Subcutaneous abdominal adipose tissue (tissue), 5 donors: ENCODE measurements around the gene CLMP.
A peak's percentile ranks its signal among the peaks of the same experiment; 100 is the strongest.

ENCODE experiments used
- H3K27ac ChIP-seq: one replicate; pipeline ENCODE4 v1.7.0; 2013; ENCODE audit warnings: low read depth, mild to moderate bottlenecking, inconsistent platforms, low read length, moderate library complexity
- H3K27me3 ChIP-seq, 5 donors: one replicate each; pipeline ENCODE4 v1.7.0; 2013; ENCODE audit warnings: low read length in 5 of 5, inconsistent platforms in 1 of 5; ENCODE audit not compliant: control insufficient read depth in 5 of 5, insufficient read depth in 4 of 5
- H3K36me3 ChIP-seq, 5 donors: one replicate each; pipeline ENCODE4 v1.7.0; 2013; ENCODE audit warnings: low read length in 5 of 5; ENCODE audit not compliant: control insufficient read depth in 5 of 5, insufficient read depth in 5 of 5
- H3K4me1 ChIP-seq, 5 donors: one replicate each; pipeline ENCODE4 v1.7.0; 2013; ENCODE audit warnings: low read length in 5 of 5, mild to moderate bottlenecking in 3 of 5, moderate library complexity in 1 of 5; ENCODE audit not compliant: control insufficient read depth in 5 of 5, insufficient read depth in 5 of 5
- H3K4me3 ChIP-seq, 5 donors: one replicate each; pipeline ENCODE4 v1.7.0; 2013; ENCODE audit warnings: low read length in 5 of 5, low read depth in 1 of 5
- H3K9ac ChIP-seq, 5 donors: one replicate each; pipeline ENCODE4 v1.7.0; 2013; ENCODE audit warnings: low read length in 5 of 5, mild to moderate bottlenecking in 4 of 5, moderate library complexity in 3 of 5
- H3K9me3 ChIP-seq, 5 donors: one replicate each; pipeline ENCODE4 v1.7.0; 2013; ENCODE audit warnings: low read length in 5 of 5; ENCODE audit not compliant: control insufficient read depth in 5 of 5
- donor health status: healthy.
- donor health status: healthy.
- donor health status: healthy.
- donor health status: healthy.
- donor health status: healthy.

Gene CLMP

DNA sequence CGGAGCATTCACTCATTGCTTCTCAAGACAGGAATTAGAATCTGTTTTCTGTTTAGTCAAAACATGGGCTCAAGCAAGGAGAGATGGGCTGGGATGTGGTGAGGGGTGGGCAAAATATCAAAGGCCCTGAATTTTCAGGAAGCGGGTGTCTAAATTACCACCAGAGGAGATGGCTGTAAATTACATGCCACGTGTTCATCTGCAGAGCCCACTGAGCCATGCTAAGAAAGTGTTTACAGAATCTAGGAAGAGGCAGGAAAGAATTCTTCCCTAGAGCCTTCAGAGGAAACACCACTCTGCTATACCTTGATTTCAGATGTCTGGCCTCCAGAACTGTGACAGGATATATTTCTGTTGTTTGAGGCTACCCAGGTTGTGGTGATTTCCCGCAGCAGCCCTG is 46.1 kb downstream of the CLMP start:
- Histone ChIP-seq H3K9me3 (no peaks in the 10 kb centered on the region), H3K9ac (no peak overlapping the region), H3K27me3 (no peaks in the 10 kb centered on the region), H3K27ac (no peak overlapping the region), H3K4me3 (no peak overlapping the region), H3K4me1 (peaks cover 0 to 14% (median 8%) of the 10 kb centered on the region in 5 donors), H3K36me3 (peaks cover 0 to 6% (median 3%) of the 10 kb centered on the region in 5 donors)

DNA sequence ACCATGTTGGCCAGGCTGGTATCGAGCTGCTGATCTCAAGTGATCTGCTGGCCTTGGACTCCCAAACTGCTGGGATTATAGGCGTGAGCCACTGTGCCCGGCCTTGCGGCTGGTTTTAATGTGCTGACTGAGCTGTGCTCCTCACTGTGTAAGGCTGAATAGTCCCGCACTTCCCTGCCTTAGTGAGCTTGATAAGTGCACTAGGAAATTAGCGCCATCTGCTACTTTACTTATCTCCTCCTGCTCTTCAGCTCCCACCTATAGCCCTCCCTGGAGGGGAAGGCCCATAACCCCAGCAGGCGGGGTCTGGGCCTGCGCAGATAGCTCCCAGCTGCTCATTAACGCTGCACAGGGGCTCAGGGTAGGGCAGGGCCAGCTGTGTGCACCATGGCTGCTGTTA is 49.4 kb downstream of the CLMP start:
- no peaks in the 10 kb centered on the region for H3K27me3 ChIP-seq
- H3K27ac ChIP-seq: peak overlapping the region; percentile 41
- H3K4me1 ChIP-seq: peaks cover 0 to 23% (median 8%) of the 10 kb centered on the region in 5 donors
- no peak overlapping the region for H3K9ac ChIP-seq
- peaks cover 0 to 6% (median 3%) of the 10 kb centered on the region in 5 donors for H3K36me3 ChIP-seq
- H3K4me3 ChIP-seq: no peak overlapping the region
- H3K9me3 ChIP-seq: no peaks in the 10 kb centered on the region

DNA sequence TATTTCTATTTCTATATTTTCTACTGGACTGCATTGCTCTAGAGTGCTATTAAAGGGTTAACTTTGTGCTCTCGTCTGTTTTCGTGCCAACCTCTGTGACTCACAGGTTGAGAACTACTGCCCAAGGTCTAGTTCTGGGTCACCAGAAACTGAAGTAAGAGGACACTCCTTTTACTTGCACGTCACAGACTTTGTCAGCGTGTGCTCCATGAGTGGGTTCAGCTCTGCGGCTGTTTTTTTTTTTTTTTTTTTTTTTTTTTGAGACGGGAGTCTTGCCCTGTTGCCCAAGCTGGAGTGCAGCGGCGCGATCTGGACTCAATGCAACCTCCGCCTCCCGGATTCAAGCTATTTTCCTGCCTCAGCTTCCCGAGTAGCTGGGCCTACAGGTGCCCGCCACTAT is 49.8 kb downstream of the CLMP start:
- peaks cover 0 to 23% (median 8%) of the 10 kb centered on the region in 5 donors for H3K4me1 ChIP-seq
- H3K27me3 ChIP-seq: no peaks in the 10 kb centered on the region
- peak overlapping the region; percentile 41 for H3K27ac ChIP-seq
- H3K9me3 ChIP-seq: no peaks in the 10 kb centered on the region
- peaks cover 0 to 6% (median 3%) of the 10 kb centered on the region in 5 donors for H3K36me3 ChIP-seq
- H3K4me3 ChIP-seq: no peak overlapping the region
- H3K9ac ChIP-seq: no peak overlapping the region

DNA sequence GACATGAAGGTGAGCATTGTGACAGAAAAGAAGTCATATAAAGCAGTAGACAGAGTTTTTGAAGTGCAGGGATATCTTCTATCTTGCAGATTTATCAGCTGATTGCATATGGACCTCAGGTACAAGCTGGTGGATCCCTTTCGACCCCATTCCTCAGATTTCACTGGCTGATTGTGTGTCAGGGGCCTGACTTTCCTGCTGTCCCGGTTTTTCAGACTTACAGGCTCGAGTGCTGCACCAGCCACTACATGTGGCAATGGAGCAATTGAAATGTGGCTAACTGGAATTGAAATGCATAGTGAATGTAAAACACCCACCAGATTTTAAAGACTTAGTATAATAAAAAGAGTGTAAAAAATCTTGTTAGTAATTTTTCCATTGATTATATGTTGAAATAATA is 50.3 kb downstream of the CLMP start:
- peaks cover 0 to 23% (median 8%) of the 10 kb centered on the region in 5 donors for H3K4me1 ChIP-seq
- H3K4me3 ChIP-seq: no peak overlapping the region
- no peaks in the 10 kb centered on the region for H3K27me3 ChIP-seq
- peaks cover 0 to 6% (median 3%) of the 10 kb centered on the region in 5 donors for H3K36me3 ChIP-seq
- no peak overlapping the region for H3K27ac ChIP-seq
- no peaks in the 10 kb centered on the region for H3K9me3 ChIP-seq
- H3K9ac ChIP-seq: no peak overlapping the region

DNA sequence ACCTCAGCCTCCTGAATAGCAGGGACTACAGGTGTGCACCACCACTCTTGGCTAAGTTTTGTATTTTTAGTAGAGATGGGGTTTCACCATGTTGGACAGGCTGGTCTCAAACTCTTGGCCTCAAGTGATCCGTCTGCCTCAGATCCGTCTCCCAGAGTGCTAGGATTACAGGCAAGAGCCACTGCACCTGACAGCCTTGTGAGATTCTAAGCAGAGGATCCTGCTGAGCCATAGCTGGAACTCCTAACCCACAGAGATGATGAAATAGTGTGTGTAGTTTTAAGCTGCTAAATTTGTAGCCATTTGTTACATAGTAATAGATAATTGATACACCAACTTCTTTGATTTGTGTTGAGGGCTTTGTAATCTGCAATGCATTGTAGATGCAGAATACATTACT is 51.1 kb downstream of the CLMP start:
- no peak overlapping the region for H3K9ac ChIP-seq
- H3K27ac ChIP-seq: no peak overlapping the region
- H3K36me3 ChIP-seq: peaks cover 0 to 6% (median 3%) of the 10 kb centered on the region in 5 donors
- H3K4me3 ChIP-seq: no peak overlapping the region
- no peaks in the 10 kb centered on the region for H3K27me3 ChIP-seq
- H3K4me1 ChIP-seq: peaks cover 0 to 27% (median 8%) of the 10 kb centered on the region in 5 donors
- no peaks in the 10 kb centered on the region for H3K9me3 ChIP-seq

DNA sequence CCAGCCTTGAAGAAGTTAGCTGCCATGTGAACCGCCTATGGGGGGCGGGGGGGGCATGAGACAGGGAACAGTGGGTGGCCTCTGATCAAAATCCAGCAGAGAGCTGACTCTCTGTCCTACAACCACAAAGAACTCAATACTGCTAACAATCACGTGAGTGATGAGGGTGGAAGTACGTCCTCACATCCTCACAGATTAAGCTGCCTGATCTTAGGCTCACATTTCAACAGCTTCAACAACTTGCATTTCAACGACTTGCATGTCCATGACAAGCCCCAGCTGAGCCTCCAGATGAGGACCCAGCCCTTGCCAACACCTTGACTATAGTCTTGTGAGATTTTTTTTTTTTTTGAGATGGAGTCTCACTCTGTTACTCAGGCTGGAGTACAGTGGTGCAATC is 51.6 kb downstream of the CLMP start:
- H3K27me3 ChIP-seq: no peaks in the 10 kb centered on the region
- no peak overlapping the region for H3K27ac ChIP-seq
- H3K4me3 ChIP-seq: no peak overlapping the region
- H3K9me3 ChIP-seq: no peaks in the 10 kb centered on the region
- peaks cover 0 to 27% (median 8%) of the 10 kb centered on the region in 5 donors for H3K4me1 ChIP-seq
- peaks cover 0 to 6% (median 3%) of the 10 kb centered on the region in 5 donors for H3K36me3 ChIP-seq
- H3K9ac ChIP-seq: no peak overlapping the region

DNA sequence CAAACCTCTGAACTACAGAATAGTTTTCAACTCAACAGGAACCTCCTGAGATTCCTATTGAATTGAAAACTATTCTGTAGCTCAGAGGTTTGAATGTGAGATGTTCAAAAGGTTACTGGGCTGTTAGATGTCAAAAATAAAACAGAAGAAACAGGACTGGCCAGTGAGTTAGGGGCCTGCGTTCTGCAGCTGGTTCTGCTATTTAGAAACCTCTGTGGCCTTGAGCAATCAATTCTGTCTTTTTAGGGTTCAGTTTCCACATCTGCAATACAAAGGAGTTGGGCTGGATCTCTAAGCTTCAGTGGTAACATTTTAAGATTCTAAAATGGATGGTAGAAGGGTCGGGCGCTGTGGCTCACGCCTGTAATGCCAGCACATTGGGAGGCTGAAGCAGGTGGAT is 55.8 kb downstream of the CLMP start:
- Histone ChIP-seq H3K9ac (no peak overlapping the region), H3K27me3 (no peaks in the 10 kb centered on the region), H3K27ac (peak overlapping the region; percentile 87), H3K4me3 (no peak overlapping the region), H3K9me3 (no peaks in the 10 kb centered on the region), H3K4me1 (peaks cover 0 to 35% (median 21%) of the 10 kb centered on the region in 5 donors), H3K36me3 (no peaks in the 10 kb centered on the region)

DNA sequence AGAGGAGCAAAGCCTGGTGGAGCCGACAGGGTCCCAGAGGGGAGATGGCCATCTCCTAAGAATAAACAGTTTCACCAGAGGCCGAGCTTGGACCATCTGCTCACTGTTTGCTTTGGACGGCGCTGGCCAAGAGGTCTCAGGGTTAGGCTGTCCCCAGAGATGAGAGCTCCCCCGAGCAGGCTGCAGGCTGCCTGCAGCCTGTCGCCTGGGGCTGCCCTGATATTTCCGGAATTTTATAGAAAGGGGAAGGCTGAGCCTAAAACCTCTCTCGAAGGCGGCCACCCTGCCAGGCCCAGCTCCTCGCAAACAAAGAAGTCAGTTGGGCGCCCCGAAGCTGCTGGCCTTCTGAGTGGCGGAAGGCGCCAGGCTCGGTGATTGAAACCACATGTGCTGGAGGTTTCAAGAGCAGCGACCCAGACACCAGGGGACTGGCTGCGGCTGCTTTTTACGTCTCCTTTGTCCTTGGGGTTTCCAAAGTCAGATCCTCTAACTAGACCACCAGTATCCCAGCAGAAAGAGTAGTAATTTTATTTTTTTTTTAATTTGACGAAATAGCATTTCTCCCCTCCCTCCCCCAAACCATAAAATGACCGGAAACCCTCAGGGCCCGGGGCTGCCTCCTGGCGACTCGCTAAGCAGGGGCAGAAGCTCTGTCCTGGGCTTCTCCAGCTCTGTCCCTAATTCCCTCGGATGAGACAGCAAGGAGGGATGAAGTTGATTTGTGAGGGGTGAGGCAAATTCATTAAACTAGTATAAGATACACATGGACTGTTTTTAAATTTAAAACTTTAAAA is 57.4 kb downstream of the CLMP start:
- H3K4me3 ChIP-seq: peak overlapping the region in 4 of 5 donors; percentile 8 to 47 (median 32)
- no peaks in the 10 kb centered on the region for H3K36me3 ChIP-seq
- H3K4me1 ChIP-seq: peaks cover 0 to 35% (median 22%) of the 10 kb centered on the region in 5 donors
- H3K27ac ChIP-seq: peak overlapping the region; percentile 87
- H3K9me3 ChIP-seq: no peaks in the 10 kb centered on the region
- no peaks in the 10 kb centered on the region for H3K27me3 ChIP-seq
- peak overlapping the region in 3 of 5 donors; percentile 26 to 51 (median 48) for H3K9ac ChIP-seq

DNA sequence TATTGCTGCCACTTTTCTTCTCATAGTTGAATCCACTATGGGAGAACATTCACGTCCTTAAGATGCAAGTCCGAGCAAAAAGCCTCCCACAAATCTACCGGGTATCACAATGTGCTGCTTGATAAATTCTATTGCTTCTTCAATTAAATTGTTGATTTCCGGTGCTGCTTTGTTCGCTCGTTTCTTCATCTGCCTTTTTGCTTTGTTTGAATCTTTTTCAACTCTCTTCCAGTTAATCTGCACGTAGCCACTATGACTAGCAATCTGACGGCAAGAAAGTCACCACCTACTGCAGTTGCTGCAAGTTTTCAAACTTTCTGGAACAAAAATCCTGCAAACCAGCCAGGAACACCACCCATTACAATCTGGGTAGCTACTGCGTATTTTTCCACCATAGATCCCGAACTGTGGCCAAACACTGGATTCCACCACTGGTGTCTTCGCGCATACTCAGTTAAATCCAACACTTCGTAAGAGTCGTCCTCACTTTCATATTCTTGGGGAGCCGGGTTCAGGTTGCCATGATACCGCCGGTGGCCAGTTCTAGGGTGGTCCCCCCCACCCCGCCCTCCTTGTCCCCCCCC is 59.1 kb downstream of the CLMP start:
- Histone ChIP-seq H3K9ac (no peak overlapping the region), H3K27me3 (no peaks in the 10 kb centered on the region), H3K4me1 (peaks cover 0 to 38% (median 18%) of the 10 kb centered on the region in 5 donors), H3K36me3 (no peaks in the 10 kb centered on the region), H3K4me3 (peak overlapping the region in 3 of 5 donors; percentile 2 to 27 (median 22)), H3K9me3 (no peaks in the 10 kb centered on the region), H3K27ac (peak overlapping the region; percentile 80)

DNA sequence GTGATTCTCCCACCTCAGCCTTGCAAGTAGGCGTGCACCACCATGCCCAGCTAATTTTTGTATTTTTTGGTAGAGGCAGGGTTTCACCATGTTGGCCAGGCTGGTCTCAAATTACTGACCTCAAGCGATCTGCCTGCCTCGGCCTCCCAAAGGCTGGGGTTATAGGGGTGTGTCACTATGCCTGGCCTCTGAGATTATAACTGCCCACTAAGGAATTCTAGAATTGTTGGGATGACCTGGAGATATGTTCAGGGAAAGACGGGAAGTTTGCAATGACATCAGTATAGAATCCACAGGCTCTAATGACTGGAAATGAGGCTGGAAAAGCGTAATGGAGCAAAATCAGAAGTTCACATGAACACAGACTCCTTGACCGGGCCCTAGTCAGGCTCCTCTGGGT is 62.2 kb downstream of the CLMP start:
- Histone ChIP-seq H3K27ac (peak overlapping the region; percentile 66), H3K36me3 (no peaks in the 10 kb centered on the region), H3K4me3 (no peak overlapping the region), H3K9me3 (no peaks in the 10 kb centered on the region), H3K4me1 (peaks cover 0 to 35% (median 17%) of the 10 kb centered on the region in 5 donors), H3K9ac (no peak overlapping the region), H3K27me3 (no peaks in the 10 kb centered on the region)
